Measurements from ENCODE around the gene SMCO1. TPM values are rescaled to one million over a fixed set of nuclear protein-coding genes. Genes with fewer than 3 reads are reported as not detected.

The SMCO1 gene
- total RNA-seq, 3 donors from 2014 or later (not counting 1 experiment from before 2014, with no cell fraction given) = not detected

- no CpG with 5 or more reads among the region's 2 CpGs for WGBS (ENCODE audit: insufficient coverage)
- peak overlapping the region; percentile 19 to 44 for H3K27ac Mint-ChIP-seq
Measured at GRCh38 chr3:196492080-196492479, 23.1 kb downstream of the SMCO1 start.

DNA sequence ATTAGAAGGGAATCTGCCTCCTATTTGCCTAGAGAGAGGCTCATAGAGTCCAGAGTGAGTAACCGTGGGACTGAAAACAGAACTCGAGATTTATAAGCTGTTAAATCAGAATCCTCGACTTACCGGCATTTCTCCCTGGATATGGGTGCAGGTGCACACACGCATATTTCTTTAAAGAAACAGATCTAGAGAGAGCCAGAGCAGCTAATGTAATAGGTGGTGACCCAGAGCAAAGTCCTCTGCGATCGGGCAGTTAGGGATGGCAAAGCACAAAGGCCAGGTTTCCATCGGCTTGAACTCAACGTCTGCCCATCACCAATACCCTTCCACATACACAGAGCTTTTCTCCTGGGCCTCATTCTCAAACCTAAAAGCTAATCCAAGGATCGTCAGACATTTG lies 25.4 kb downstream of the SMCO1 start:
- H3K4me3 ChIP-seq (ENCODE audit: low read length) = no peak overlapping the region
- ATAC-seq (no peak), DNase-seq (no peak)
- peaks cover 8% of the 10 kb centered on the region for H3K36me3 Mint-ChIP-seq
- no peak overlapping the region for H3K27ac ChIP-seq (ENCODE audit: low read length)
- no peak overlapping the region for H3K4me3 Mint-ChIP-seq
- H3K9me3 Mint-ChIP-seq = no peaks in the 10 kb centered on the region
- H3K27me3 Mint-ChIP-seq (ENCODE audit: low read depth in 2 of 2) = no peaks in the 10 kb centered on the region
- H3K27me3 ChIP-seq (ENCODE audit: control insufficient read depth, insufficient read depth, low read length) = no peaks in the 10 kb centered on the region
- TF ChIP-seq CTCF (IDR thresholded peaks at IDR 0.05) = no peak
- H3K4me1 ChIP-seq (ENCODE audit: control insufficient read depth, insufficient read depth, low read length) = no peaks in the 10 kb centered on the region
- H3K4me1 Mint-ChIP-seq = peaks cover 27 to 31% of the 10 kb centered on the region in 2 donors
- peaks cover 28% of the 10 kb centered on the region for H3K36me3 ChIP-seq (ENCODE audit: control insufficient read depth, insufficient read depth, low read length)
- intact Hi-C loops (cut with micrococcal nuclease) = no loop called here
- no peaks in the 10 kb centered on the region for H3K9me3 ChIP-seq (ENCODE audit: control insufficient read depth, insufficient read depth, low read length)
- peak overlapping the region in 1 of 2 donors; percentile 51 for H3K27ac Mint-ChIP-seq
- WGBS (ENCODE audit: insufficient coverage) = 92% methylated on average over 10 of the region's 10 CpGs

More at GRCh38 chr3:196492080-196492479, 23.1 kb downstream of the SMCO1 start:
- Histone ChIP-seq H3K27me3 (ENCODE audit: control insufficient read depth, insufficient read depth, low read length) (no peaks in the 10 kb centered on the region), H3K4me3 (ENCODE audit: low read length) (no peak overlapping the region), H3K36me3 (ENCODE audit: control insufficient read depth, insufficient read depth, low read length) (peaks cover 17% of the 10 kb centered on the region), H3K9me3 (ENCODE audit: control insufficient read depth, insufficient read depth, low read length) (no peaks in the 10 kb centered on the region), H3K4me1 (ENCODE audit: control insufficient read depth, insufficient read depth, low read length) (no peaks in the 10 kb centered on the region), H3K27ac (ENCODE audit: low read length) (no peak overlapping the region)
- no peak overlapping the region for H3K4me3 Mint-ChIP-seq
- H3K36me3 Mint-ChIP-seq = peaks cover 7% of the 10 kb centered on the region
- no peaks in the 10 kb centered on the region for H3K9me3 Mint-ChIP-seq
- peaks cover 41 to 44% of the 10 kb centered on the region in 2 donors for H3K4me1 Mint-ChIP-seq
- DNase-seq (no peak), ATAC-seq (no peak)
- no peak for TF ChIP-seq CTCF (IDR thresholded peaks at IDR 0.05)
- H3K27me3 Mint-ChIP-seq (ENCODE audit: low read depth in 2 of 2) = no peaks in the 10 kb centered on the region
- intact Hi-C loops (cut with micrococcal nuclease) = no loop called here

DNA sequence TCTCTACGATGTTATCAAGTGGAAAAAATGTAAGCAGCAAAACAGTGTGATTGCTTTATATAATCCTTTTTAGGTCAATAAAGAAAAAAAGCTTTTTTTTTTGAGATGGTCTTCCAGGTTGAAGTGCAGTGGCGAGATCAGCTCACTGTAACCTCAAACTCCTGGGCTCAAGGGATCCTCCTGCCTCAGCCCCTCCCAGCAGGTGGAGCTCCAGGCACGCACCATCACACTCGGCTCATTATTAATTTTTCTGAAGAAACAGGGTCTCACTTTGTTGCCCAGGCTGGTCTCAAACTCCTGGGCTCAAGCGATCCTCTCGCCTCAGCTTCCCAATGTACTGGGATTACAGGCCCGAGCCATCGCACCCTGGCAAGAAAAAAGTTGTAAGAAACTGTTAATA lies 28.9 kb downstream of the SMCO1 start:
- peaks cover 17 to 24% of the 10 kb centered on the region in 2 donors for H3K4me1 Mint-ChIP-seq
- no peaks in the 10 kb centered on the region for H3K27me3 ChIP-seq (ENCODE audit: control insufficient read depth, insufficient read depth, low read length)
- no peak overlapping the region for H3K4me3 ChIP-seq (ENCODE audit: low read length)
- H3K27ac Mint-ChIP-seq = no peak overlapping the region
- peaks cover 53% of the 10 kb centered on the region for H3K36me3 ChIP-seq (ENCODE audit: control insufficient read depth, insufficient read depth, low read length)
- 94% methylated on average over 8 of the region's 8 CpGs for WGBS (ENCODE audit: insufficient coverage)
- H3K9me3 Mint-ChIP-seq = no peaks in the 10 kb centered on the region
- no peak for TF ChIP-seq CTCF (IDR thresholded peaks at IDR 0.05)
- H3K27me3 Mint-ChIP-seq (ENCODE audit: low read depth in 2 of 2) = no peaks in the 10 kb centered on the region
- no peaks in the 10 kb centered on the region for H3K9me3 ChIP-seq (ENCODE audit: control insufficient read depth, insufficient read depth, low read length)
- peaks cover 21% of the 10 kb centered on the region for H3K36me3 Mint-ChIP-seq
- H3K27ac ChIP-seq (ENCODE audit: low read length) = no peak overlapping the region
- H3K4me3 Mint-ChIP-seq = no peak overlapping the region
- no peaks in the 10 kb centered on the region for H3K4me1 ChIP-seq (ENCODE audit: control insufficient read depth, insufficient read depth, low read length)
- DNase-seq (peak in 1 of 2 donors; percentile 56), ATAC-seq (no peak)
- intact Hi-C loops (cut with micrococcal nuclease) = no loop called here

DNA sequence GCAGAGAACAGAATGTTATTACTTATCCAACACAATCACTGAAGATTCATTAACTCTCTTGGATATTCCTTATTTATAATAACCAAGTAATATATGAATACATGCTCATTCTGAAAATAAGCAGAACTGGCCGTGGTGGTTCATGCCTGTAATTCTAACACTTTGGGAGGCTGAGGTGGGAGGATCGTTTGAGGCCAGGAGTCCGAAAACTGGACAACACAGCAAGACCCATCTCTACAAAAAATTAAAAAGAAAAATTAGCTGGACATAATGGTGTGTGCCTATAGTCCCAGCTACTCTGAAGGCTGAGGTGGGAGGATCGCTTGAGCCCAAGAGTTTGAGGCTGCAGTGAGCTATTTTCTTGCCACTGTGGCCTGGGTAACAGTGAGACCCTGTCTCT lies 37.5 kb downstream of the SMCO1 start:
- no peak for TF ChIP-seq CTCF (IDR thresholded peaks at IDR 0.05)
- no peak overlapping the region for H3K4me3 ChIP-seq (ENCODE audit: low read length)
- intact Hi-C loops (cut with micrococcal nuclease) = no loop called here
- H3K27ac ChIP-seq (ENCODE audit: low read length) = no peak overlapping the region
- no peak for DNase-seq
- H3K4me1 ChIP-seq (ENCODE audit: control insufficient read depth, insufficient read depth, low read length) = no peaks in the 10 kb centered on the region
- no peak for ATAC-seq
- Mint-ChIP-seq H3K27me3 (ENCODE audit: low read depth in 2 of 2) (no peaks in the 10 kb centered on the region), H3K36me3 (peaks cover 5% of the 10 kb centered on the region), H3K27ac (no peak overlapping the region), H3K4me1 (no peaks in the 10 kb centered on the region), H3K9me3 (no peaks in the 10 kb centered on the region), H3K4me3 (no peak overlapping the region)
- peaks cover 55% of the 10 kb centered on the region for H3K36me3 ChIP-seq (ENCODE audit: control insufficient read depth, insufficient read depth, low read length)
- no peaks in the 10 kb centered on the region for H3K27me3 ChIP-seq (ENCODE audit: control insufficient read depth, insufficient read depth, low read length)
- WGBS (ENCODE audit: insufficient coverage) = 100% methylated on average over 2 of the region's 4 CpGs
- H3K9me3 ChIP-seq (ENCODE audit: control insufficient read depth, insufficient read depth, low read length) = no peaks in the 10 kb centered on the region
